GM18519 (cell line): ENCODE data around the gene DUSP10.

ENCODE experiments used
- ATAC-seq: cut with Tn5 transposase; IDR thresholded peaks from one replicate; pipeline ENCODE4 v1.9.1; 2021; ENCODE audit warnings: mild to moderate bottlenecking, moderate library complexity; ENCODE audit not compliant: unreplicated experiment, low FRiP score

The DUSP10 gene

GRCh38 chr1:221735999-221736398 is 5.9 kb downstream of the DUSP10 start:
- no peak for ATAC-seq

GRCh38 chr1:221734187-221734586 is 7.7 kb downstream of the DUSP10 start:
- no peak for ATAC-seq

- no peak for ATAC-seq
These were observed 9.8 kb downstream of the DUSP10 start for GRCh38 chr1:221732052-221732451.

- no peak for ATAC-seq
These were observed 12.0 kb downstream of the DUSP10 start for GRCh38 chr1:221729771-221730330.

- ATAC-seq, result no peak
These were observed 13.8 kb downstream of the DUSP10 start for GRCh38 chr1:221728037-221728505.

- no peak for ATAC-seq
These were observed 14.5 kb downstream of the DUSP10 start for GRCh38 chr1:221727146-221728036.

GRCh38 chr1:221725735-221726672 is 15.9 kb downstream of the DUSP10 start:
- peak; percentile 49 for ATAC-seq

- no peak for ATAC-seq
These were observed 16.8 kb downstream of the DUSP10 start for GRCh38 chr1:221724931-221725605.

GRCh38 chr1:221723848-221724236 is 18.0 kb downstream of the DUSP10 start:
- ATAC-seq, result no peak

GRCh38 chr1:221723018-221723847 is 18.7 kb downstream of the DUSP10 start:
- ATAC-seq, result no peak

GRCh38 chr1:221722254-221723017 is 19.5 kb downstream of the DUSP10 start:
- ATAC-seq, result no peak

- no peak for ATAC-seq
These were observed 21.3 kb downstream of the DUSP10 start for GRCh38 chr1:221720545-221720944.

- no peak for ATAC-seq
These were observed 21.9 kb downstream of the DUSP10 start for GRCh38 chr1:221719987-221720386.

GRCh38 chr1:221719278-221719597 is 22.7 kb downstream of the DUSP10 start:
- no peak for ATAC-seq

GRCh38 chr1:221718381-221719277 is 23.3 kb downstream of the DUSP10 start:
- no peak for ATAC-seq

GRCh38 chr1:221717485-221717853 is 24.4 kb downstream of the DUSP10 start:
- ATAC-seq, result no peak

- no peak for ATAC-seq
These were observed 25.0 kb downstream of the DUSP10 start for GRCh38 chr1:221716713-221717484.
